ENCODE measurements around the gene SHQ1.
A peak's percentile ranks its signal among the peaks of the same experiment; 100 is the strongest.
"Not testable (repeated sequence)": the region's sequence is repeated elsewhere in the genome, so short reads cannot be mapped to it uniquely, and the experiment has no call there.

The SHQ1 gene

GRCh38 chr3:72748659-72749058 lies 99.6 kb downstream of the SHQ1 start:
- DNase-seq (ENCODE audit: low read depth in 2 of 2) = no peak

- no peak for DNase-seq (ENCODE audit: low read depth in 2 of 2)
Observed at GRCh38 chr3:72746430-72747411, 101.5 kb downstream of the SHQ1 start.

DNA sequence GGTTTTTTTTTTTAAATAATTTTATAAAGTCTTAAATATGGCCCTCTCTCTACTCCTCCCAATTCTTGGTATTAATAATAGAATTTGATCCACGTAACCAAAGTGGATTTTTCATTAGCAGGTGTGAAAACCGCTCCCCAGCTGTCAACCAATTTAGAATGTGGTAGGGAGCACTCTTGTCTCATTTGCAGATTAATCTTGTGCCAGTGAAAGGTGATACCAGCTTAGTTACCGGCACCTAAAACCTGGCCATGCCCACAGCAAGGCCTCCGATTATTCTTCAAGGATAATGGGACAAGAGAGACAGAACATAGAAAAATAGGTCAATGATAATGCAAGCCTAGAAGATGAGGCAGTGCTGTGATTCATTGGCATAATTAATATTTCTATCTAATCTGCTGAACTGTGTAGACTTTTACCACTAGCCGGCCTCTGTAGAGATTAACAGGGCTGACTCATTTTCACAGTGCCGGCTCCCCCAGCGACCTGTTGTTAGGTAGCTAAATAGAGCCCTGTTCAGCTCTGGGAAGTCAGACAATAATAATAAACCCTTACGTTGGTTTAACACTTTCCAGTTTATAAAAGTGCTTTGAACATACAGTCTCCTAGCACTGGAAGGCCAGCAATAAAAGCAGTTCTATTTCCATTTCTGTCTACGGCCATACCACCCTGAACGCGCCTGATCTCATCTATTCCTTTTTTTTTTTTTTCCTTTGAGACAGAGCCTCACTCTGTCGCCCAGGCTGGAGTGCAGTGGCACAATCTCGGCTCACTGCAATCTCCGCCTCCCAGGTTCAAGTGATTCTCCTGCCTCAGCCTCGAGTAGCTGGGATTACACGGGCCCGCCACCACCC lies 102.9 kb downstream of the SHQ1 start:
- no peak for DNase-seq (ENCODE audit: low read depth in 2 of 2)

DNA sequence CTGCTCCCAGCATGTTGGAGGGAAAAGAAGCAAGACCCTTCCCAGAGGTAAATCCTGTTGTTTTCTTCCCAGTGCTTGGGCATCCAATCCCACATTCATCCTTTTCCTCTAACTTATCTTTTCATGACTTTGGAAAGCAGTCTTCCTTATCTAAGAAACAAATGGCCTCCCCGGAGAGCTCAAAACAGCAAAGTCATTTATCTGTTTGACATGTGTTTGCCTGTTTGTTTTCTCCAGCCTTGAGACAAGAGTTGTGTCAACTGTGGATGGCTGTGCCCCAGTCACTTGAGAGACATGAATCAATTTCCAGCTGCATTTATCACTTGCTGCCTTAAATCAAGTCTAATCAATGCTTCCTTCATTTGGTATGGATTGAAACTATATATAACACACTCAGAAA lies 103.9 kb downstream of the SHQ1 start:
- no peak for DNase-seq (ENCODE audit: low read depth in 2 of 2)

GRCh38 chr3:72739531-72740466 lies 108.4 kb downstream of the SHQ1 start:
- DNase-seq (ENCODE audit: low read depth in 2 of 2) = no peak

DNA sequence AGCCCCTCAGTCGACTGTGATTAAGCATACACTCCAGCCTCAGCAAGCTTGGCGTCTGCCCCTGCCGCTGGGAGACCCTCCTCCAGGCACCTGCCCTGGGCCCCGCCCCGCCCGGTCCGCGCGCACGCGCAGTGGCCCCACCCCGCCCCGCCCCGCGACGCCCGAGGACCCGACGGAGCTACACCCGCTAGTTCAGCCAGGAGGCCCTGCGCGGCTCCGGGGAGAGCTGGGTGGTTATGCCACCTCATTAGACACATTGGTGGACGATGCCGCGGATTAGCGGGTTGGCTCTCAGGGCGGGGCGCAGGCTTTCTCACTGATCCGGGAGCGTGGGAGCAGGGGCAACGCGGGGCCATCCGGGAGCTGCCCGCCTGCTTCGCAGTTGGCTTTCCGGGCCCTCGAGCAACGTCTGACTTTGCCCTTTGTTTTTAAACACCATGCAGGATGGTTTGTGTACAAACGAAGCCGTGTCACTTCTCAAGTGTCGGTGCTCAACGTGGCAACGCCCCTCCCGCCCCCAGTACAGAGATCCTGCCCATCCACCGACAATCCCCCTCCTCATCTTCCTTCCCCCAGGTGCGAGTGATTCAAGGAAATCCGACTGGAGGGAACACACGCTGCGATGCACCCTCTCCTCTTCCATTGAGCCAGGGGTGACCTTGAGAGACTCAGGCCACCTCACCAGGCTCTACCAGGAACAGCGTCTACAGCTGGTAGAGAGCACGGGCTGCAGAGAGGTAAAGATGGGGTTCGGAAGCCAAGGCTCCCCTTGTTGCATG lies 109.3 kb downstream of the SHQ1 start:
- DNase-seq (ENCODE audit: low read depth in 2 of 2) = peak; percentile 43 to 50

DNA sequence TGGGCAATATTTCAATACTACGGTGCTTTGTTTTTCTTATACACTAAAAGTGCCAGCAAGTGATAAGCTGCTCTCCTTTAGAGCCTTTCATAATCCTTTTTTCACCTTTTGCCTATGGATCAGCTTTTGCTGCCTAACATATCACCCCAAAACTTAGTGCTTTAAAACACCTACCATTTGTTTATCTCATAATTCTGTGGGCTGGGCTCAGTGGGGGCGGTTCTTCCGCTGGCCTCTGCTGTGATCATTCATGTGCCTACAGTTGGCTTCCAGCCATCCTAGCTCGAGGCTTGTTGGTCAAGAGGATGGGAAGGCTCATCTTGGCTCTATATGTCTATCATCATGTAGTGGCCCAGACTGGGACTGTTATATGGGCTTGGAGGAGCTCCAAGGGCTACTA lies 113.2 kb downstream of the SHQ1 start:
- DNase-seq (ENCODE audit: low read depth in 2 of 2) = not testable (repeated sequence)

- DNase-seq (ENCODE audit: low read depth in 2 of 2) = no peak
Observed at GRCh38 chr3:72733676-72734075, 114.6 kb downstream of the SHQ1 start.

DNA sequence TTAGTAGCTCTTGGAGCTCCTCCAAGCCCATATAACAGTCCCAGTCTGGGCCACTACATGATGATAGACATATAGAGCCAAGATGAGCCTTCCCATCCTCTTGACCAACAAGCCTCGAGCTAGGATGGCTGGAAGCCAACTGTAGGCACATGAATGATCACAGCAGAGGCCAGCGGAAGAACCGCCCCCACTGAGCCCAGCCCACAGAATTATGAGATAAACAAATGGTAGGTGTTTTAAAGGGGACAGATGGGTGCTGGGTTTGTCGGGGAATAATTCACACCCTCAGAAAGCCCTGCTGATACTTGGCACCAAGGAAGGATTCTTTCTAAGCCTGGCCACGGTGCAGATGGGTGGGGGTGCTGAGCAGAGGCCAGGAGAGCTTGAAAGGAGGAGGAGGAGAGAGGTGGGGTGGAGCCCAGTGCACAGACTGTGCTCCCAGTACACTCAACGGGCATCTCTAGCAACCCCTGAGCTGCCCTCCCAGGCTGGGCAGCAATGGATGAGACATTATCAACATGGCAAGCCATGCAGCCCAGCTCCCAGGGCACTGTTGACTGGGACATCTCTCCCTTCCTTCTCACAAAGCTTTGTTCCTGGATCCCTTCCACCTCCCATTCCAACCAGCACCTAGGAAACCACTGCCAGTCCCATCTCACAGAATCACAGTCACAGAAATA lies 115.4 kb downstream of the SHQ1 start:
- not testable (repeated sequence) for DNase-seq (ENCODE audit: low read depth in 2 of 2)

DNA sequence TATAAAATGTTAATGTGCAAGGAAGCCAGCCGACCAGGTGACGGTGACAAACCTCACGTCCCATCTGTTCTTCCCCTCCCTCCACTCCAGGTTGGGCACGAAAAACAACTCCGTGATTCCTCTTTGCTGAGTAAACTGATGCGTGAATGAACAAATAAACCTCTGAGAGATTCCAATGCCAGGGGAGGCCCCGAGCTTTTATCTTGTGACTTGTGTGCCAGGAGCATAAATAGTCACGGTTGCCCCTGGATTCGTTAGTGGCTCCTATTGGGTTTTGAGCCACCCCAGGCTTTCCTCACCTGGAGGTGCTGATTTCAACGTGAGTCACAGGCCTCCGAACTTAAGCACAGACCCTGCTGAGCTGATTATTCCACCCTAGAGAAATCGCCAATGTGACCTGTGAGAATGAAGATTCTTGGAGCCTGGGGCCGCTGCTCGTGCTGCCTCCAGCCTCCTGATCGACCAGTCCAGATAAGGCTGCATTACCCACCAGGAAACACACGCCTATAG lies 119.2 kb downstream of the SHQ1 start:
- DNase-seq (ENCODE audit: low read depth in 2 of 2) = no peak

DNA sequence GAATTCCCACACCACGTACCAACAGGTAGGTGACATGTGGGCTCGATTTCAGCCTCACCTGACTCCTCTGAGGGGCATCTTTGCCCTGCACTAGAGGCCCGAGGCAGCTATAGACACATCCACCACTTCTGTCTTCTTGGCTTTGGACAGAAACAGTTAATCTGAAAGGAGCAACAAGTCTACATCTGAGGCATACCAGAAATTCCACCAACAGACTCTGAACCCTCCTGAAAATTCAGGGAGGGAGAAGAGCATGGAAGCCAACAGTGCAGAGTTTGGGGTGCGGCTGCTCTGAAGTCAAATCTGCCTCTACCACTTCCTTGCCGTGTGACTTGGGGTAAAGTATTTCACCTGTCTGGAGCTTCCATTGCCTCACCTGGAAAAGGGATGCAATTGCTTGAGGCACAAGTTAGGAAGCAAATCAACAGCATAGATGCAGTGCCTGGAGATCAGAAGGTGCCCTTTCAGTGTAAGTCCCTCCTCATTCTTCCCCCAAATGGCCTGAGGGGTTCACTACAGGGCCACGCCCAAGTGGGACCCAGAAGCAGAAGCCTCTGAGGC lies 119.8 kb downstream of the SHQ1 start:
- no peak for DNase-seq (ENCODE audit: low read depth in 2 of 2)

- DNase-seq (ENCODE audit: low read depth in 2 of 2) = no peak
Observed at GRCh38 chr3:72727726-72728125, 120.5 kb downstream of the SHQ1 start.

DNA sequence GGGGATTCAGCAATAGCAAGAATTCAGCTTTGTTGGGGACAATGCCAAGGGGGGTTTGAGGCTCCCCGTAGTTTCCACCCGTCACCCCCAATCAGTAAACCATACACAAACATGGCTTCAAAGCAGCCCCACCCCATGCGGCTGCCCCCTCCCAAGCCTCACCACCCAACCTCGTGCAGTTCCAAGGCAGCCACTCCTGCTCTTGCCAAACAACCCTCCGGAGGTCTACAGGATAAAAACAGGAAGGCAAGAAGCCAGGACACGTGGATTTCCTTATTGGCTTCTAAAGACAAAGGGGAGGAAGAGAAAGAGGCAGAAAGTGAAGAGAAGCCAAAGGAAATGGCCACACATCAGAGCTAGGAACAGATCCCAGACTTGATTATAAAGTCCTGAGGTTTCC lies 121.1 kb downstream of the SHQ1 start:
- no peak for DNase-seq (ENCODE audit: low read depth in 2 of 2)

DNA sequence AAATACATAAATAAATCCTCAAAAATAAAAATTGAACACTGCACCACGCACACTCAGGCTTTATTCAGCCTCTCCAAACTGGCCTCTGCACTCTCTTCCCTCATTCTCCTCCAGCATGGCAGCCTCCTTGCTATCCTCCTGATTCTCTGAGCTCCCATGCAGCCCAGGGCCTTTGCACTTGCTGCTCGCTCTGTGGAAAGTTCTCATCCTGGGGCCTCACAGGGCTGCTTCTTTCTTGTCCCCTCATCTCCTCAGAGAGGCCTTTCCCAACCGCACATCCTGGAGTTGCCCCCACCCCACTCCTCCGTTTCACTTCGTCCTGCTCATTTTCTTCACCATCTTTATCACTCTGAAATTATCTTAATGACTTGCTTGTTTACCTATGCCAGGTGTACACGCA lies 123.0 kb downstream of the SHQ1 start:
- DNase-seq (ENCODE audit: low read depth in 2 of 2) = no peak

GRCh38 chr3:72724070-72724469 lies 124.2 kb downstream of the SHQ1 start:
- no peak for DNase-seq (ENCODE audit: low read depth in 2 of 2)

DNA sequence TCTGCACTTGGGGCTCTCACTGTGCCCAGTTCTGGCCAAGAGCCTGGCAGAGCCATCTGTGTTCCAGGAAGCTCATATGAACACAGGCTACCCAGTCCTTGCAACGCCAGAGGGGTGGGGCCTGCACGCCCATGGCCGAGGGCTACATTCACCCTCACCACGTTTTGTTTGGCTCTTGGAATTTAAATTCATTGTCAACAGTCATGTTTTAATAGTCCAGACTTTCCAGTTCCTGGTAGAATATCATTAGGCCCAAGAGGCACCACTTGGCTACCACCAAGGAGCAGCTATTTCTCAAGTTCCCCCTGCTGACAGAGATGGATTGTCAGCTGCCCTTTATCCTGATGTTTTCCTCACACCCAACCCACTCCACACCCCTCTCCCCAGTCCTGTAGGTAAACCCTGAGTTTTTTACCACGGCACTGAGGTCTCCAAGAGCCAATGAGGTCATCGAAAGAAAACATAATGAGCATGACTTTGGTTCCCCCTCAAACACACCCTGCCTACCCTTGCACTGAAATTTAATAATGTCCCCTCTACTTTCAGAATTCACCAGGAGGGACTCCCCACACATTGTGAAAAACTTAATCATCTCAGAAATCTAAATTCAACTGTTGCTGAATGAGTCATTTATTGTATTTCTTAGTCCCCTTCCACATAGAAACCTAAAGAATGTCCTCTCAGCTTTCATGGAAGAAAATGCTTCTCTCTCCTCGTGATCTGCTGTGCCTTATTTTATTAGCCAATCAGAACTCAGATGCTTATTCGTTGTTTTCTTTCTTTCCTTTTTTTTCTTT lies 125.1 kb downstream of the SHQ1 start:
- no peak for DNase-seq (ENCODE audit: low read depth in 2 of 2)

DNA sequence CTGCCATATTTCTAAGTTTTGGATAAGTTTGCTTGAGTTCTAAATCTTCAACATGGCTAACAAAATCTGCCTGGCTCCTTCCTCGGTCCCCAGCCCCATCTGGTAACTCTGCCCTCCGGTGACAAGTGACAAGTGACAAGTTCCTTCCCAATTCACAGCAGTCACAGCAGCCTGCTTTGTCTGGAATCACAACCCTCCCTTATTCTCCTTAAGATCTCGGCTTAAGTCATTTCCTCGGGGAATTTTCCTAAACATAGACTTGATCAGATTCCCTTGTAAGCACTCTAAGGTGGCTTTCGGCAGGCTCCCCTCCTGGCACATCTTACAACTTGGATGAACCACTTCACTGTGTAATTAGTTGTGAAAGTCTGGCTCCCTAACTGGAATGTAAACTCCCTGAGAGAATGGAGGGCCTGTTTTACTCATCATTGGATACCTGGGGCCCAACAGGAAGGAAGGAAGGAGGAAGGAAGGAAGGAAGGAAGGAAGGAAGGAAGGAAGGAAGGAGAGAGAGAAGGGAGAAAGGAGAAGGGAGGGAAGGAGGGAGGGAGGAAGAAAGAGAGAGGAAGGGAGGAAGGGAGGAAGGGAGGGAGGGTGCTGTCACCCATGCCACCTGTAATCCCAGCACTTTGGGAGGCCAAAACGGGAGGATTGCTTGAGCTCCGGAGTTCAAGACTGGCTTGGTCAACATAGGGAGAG lies 126.4 kb downstream of the SHQ1 start:
- no peak for DNase-seq (ENCODE audit: low read depth in 2 of 2)

- no peak for DNase-seq (ENCODE audit: low read depth in 2 of 2)
Observed at GRCh38 chr3:72720566-72720965, 127.7 kb downstream of the SHQ1 start.

All from stimulated activated CD4-positive, alpha-beta T cell treated with anti-CD3 and anti-CD28 coated beads, Interleukin-1b, Interleukin-23, amount 100 ng/mL, for 1 hour (primary cell).